GM13976 (cell line): ENCODE results near the gene PSEN2.

Source experiments
- DNase-seq: peaks from one replicate; pipeline ENCODE4 v3.0.0; 2012; ENCODE audit warnings: low spot score
- in situ Hi-C: fragments of 300-500 bp; cut with MboI; formaldehyde crosslinking; loops from one replicate; pipeline ENCODE4 v1.12.0; 2022; ENCODE audit warnings: low sequenced_read_pairs, mixed read lengths, inconsistent platforms; ENCODE audit not compliant: unreplicated experiment
- TF ChIP-seq, protein P1 (sequence below): IDR thresholded peaks from 2 replicates; pipeline ENCODE4 v1.5.1; 2012; ENCODE audit warnings: borderline replicate concordance, mild to moderate bottlenecking; ENCODE audit not compliant: insufficient read depth; ENCODE audit errors: extremely low read depth, missing control alignments, control extremely low read depth

PSEN2 gene

GRCh38 chr1:226888021-226888420, 17.6 kb downstream of the PSEN2 start:
- no peak for DNase-seq
- in situ Hi-C loops = no loop called here
- TF ChIP-seq, protein P1, sequence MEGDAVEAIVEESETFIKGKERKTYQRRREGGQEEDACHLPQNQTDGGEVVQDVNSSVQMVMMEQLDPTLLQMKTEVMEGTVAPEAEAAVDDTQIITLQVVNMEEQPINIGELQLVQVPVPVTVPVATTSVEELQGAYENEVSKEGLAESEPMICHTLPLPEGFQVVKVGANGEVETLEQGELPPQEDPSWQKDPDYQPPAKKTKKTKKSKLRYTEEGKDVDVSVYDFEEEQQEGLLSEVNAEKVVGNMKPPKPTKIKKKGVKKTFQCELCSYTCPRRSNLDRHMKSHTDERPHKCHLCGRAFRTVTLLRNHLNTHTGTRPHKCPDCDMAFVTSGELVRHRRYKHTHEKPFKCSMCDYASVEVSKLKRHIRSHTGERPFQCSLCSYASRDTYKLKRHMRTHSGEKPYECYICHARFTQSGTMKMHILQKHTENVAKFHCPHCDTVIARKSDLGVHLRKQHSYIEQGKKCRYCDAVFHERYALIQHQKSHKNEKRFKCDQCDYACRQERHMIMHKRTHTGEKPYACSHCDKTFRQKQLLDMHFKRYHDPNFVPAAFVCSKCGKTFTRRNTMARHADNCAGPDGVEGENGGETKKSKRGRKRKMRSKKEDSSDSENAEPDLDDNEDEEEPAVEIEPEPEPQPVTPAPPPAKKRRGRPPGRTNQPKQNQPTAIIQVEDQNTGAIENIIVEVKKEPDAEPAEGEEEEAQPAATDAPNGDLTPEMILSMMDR = no peak

GRCh38 chr1:226888816-226889215, 18.4 kb downstream of the PSEN2 start:
- in situ Hi-C loops = no loop called here
- TF ChIP-seq, protein P1 = no peak

DNA sequence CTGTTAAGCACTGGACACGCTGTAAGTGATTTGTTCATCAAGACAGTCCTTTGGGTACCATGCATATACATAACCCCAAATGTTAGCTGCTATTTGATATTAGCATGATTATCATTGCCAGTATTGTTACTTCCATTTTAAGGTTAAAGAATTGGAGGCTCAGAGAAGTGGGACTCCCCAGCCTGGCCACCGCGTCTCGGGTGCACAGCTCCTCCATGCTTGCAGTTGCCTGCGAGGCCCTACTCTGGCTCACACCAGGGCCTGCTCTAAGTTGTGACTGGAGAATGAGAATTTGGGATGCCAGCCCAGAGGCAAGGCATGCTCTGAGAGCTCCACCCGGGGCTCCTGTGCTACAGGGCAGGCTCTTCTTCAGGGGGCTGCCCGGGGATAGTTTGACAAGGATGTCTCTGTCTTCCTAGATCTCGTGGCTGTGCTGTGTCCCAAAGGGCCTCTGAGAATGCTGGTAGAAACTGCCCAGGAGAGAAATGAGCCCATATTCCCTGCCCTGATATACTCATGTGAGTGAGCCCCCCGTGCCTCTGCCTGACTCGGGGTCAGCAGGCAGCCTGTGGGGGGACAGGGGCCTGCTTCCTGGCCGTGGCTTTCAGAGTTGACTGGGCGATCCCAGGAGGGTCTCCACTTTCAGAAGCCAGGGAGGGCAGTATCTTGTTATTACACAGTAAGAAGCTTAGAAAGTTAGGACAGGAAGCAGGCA, 19.4 kb downstream of the PSEN2 start:
- DNase-seq = no peak
- TF ChIP-seq, protein P1 = no peak
- in situ Hi-C loops = no loop called here

More at GRCh38 chr1:226888816-226889215, 18.4 kb downstream of the PSEN2 start:
- no peak for DNase-seq

- in situ Hi-C loops = no loop called here
- DNase-seq = no peak
- TF ChIP-seq, protein P1 = no peak
Measured at GRCh38 chr1:226890331-226891108, 20.1 kb downstream of the PSEN2 start.

- TF ChIP-seq, protein P1 = no peak
- in situ Hi-C loops = no loop called here
- no peak for DNase-seq
Measured at GRCh38 chr1:226891346-226891745, 20.9 kb downstream of the PSEN2 start.

GRCh38 chr1:226891846-226892523, 21.6 kb downstream of the PSEN2 start:
- no peak for DNase-seq
- TF ChIP-seq, protein P1 = no peak
- in situ Hi-C loops = no loop called here
